Stimulated activated naive CD8-positive, alpha-beta T cell treated with anti-CD3 and anti-CD28 coated beads, Interleukin-15, Interleukin-2, amounts not matched to agents 100 ng/mL and 50 ng/mL, for 24 hours (primary cell): ENCODE results near the gene CYB561D2.

ENCODE experiments used
- H3K27ac Mint-ChIP-seq: one replicate; pipeline ENCODE4 v1.8.0; 2021; ENCODE audit warnings: mild to moderate bottlenecking, mixed read lengths
- H3K27me3 Mint-ChIP-seq: one replicate; pipeline ENCODE4 v1.8.0; 2021; ENCODE audit warnings: mixed read lengths
- H3K36me3 Mint-ChIP-seq: one replicate; pipeline ENCODE4 v1.8.0; 2021; ENCODE audit warnings: low read depth, mixed read lengths
- H3K4me1 Mint-ChIP-seq: one replicate; pipeline ENCODE4 v1.8.0; 2021; ENCODE audit warnings: low read depth, mixed read lengths
- H3K4me3 Mint-ChIP-seq: one replicate; pipeline ENCODE4 v1.8.0; 2021; ENCODE audit warnings: mild to moderate bottlenecking, mixed read lengths
- H3K9me3 Mint-ChIP-seq: one replicate; pipeline ENCODE4 v1.8.0; 2021; ENCODE audit warnings: mixed read lengths

The CYB561D2 gene

GRCh38 chr3:50320853-50321335, 29.8 kb upstream of the CYB561D2 start:
- H3K9me3 Mint-ChIP-seq, result no peaks in the 10 kb centered on the region
- H3K4me3 Mint-ChIP-seq, result peak overlapping the region; percentile 91
- no peaks in the 10 kb centered on the region for H3K27me3 Mint-ChIP-seq
- peaks cover 8% of the 10 kb centered on the region for H3K36me3 Mint-ChIP-seq
- peaks cover 44% of the 10 kb centered on the region for H3K4me1 Mint-ChIP-seq
- peak overlapping the region; percentile 40 for H3K27ac Mint-ChIP-seq

GRCh38 chr3:50321336-50322114, 29.1 kb upstream of the CYB561D2 start:
- H3K9me3 Mint-ChIP-seq, result no peaks in the 10 kb centered on the region
- H3K4me1 Mint-ChIP-seq, result peaks cover 44% of the 10 kb centered on the region

GRCh38 chr3:50322115-50322385, 28.6 kb upstream of the CYB561D2 start:
- H3K4me1 Mint-ChIP-seq, result peaks cover 43% of the 10 kb centered on the region
- no peaks in the 10 kb centered on the region for H3K9me3 Mint-ChIP-seq
- no peak overlapping the region for H3K27ac Mint-ChIP-seq
- no peak overlapping the region for H3K4me3 Mint-ChIP-seq
- H3K27me3 Mint-ChIP-seq, result no peaks in the 10 kb centered on the region
- peaks cover 8% of the 10 kb centered on the region for H3K36me3 Mint-ChIP-seq

More at GRCh38 chr3:50321336-50322114, 29.1 kb upstream of the CYB561D2 start:
- Mint-ChIP-seq H3K36me3 (peaks cover 8% of the 10 kb centered on the region), H3K27me3 (no peaks in the 10 kb centered on the region), H3K27ac (peak overlapping the region; percentile 93), H3K4me3 (peak overlapping the region; percentile 91)

GRCh38 chr3:50322386-50323091, 28.1 kb upstream of the CYB561D2 start, which contains the start of gene HYAL2:
HYAL2 (minus strand) TSS chr3:50322745; CDS start chr3:50320489, 2,256 bp downstream.
- Mint-ChIP-seq H3K36me3 (peaks cover 8% of the 10 kb centered on the region), H3K27me3 (no peaks in the 10 kb centered on the region), H3K4me1 (peaks cover 47% of the 10 kb centered on the region), H3K9me3 (no peaks in the 10 kb centered on the region), H3K27ac (peak within 1 kb of the TSS; percentile 93), H3K4me3 (peak within 1 kb of the TSS; percentile 91)

GRCh38 chr3:50323092-50323600, 27.5 kb upstream of the CYB561D2 start:
- H3K36me3 Mint-ChIP-seq, result peaks cover 8% of the 10 kb centered on the region
- no peaks in the 10 kb centered on the region for H3K9me3 Mint-ChIP-seq
- peak overlapping the region; percentile 58 for H3K27ac Mint-ChIP-seq
- H3K4me3 Mint-ChIP-seq, result no peak overlapping the region
- H3K4me1 Mint-ChIP-seq, result peaks cover 48% of the 10 kb centered on the region
- H3K27me3 Mint-ChIP-seq, result no peaks in the 10 kb centered on the region

- H3K27me3 Mint-ChIP-seq, result no peaks in the 10 kb centered on the region
- no peaks in the 10 kb centered on the region for H3K9me3 Mint-ChIP-seq
- H3K36me3 Mint-ChIP-seq, result peaks cover 4% of the 10 kb centered on the region
- no peak overlapping the region for H3K27ac Mint-ChIP-seq
- H3K4me3 Mint-ChIP-seq, result no peak overlapping the region
- peaks cover 48% of the 10 kb centered on the region for H3K4me1 Mint-ChIP-seq
Observed at GRCh38 chr3:50323614-50324199, 27.0 kb upstream of the CYB561D2 start.

- Mint-ChIP-seq H3K9me3 (no peaks in the 10 kb centered on the region), H3K36me3 (peaks cover 3% of the 10 kb centered on the region), H3K4me1 (peaks cover 43% of the 10 kb centered on the region), H3K4me3 (no peak overlapping the region), H3K27ac (peak overlapping the region; percentile 21), H3K27me3 (no peaks in the 10 kb centered on the region)
Observed at GRCh38 chr3:50324351-50325112, 26.1 kb upstream of the CYB561D2 start.

- Mint-ChIP-seq H3K4me1 (peaks cover 39% of the 10 kb centered on the region), H3K27ac (peak overlapping the region; percentile 21), H3K4me3 (no peak overlapping the region), H3K9me3 (no peaks in the 10 kb centered on the region), H3K27me3 (no peaks in the 10 kb centered on the region), H3K36me3 (peaks cover 8% of the 10 kb centered on the region)
Observed at GRCh38 chr3:50325113-50325480, 25.6 kb upstream of the CYB561D2 start.

GRCh38 chr3:50325497-50326181, 25.0 kb upstream of the CYB561D2 start:
- Mint-ChIP-seq H3K27me3 (no peaks in the 10 kb centered on the region), H3K27ac (no peak overlapping the region), H3K9me3 (no peaks in the 10 kb centered on the region), H3K4me3 (no peak overlapping the region), H3K36me3 (peaks cover 12% of the 10 kb centered on the region), H3K4me1 (peaks cover 34% of the 10 kb centered on the region)

GRCh38 chr3:50326182-50326541, 24.5 kb upstream of the CYB561D2 start:
- Mint-ChIP-seq H3K27ac (no peak overlapping the region), H3K4me3 (peak overlapping the region; percentile 32), H3K9me3 (no peaks in the 10 kb centered on the region)

GRCh38 chr3:50327129-50327528, 23.5 kb upstream of the CYB561D2 start:
- no peaks in the 10 kb centered on the region for H3K9me3 Mint-ChIP-seq
- peaks cover 26% of the 10 kb centered on the region for H3K36me3 Mint-ChIP-seq
- no peaks in the 10 kb centered on the region for H3K27me3 Mint-ChIP-seq
- peak overlapping the region; percentile 90 for H3K4me3 Mint-ChIP-seq
- peak overlapping the region; percentile 45 for H3K27ac Mint-ChIP-seq
- H3K4me1 Mint-ChIP-seq, result peaks cover 33% of the 10 kb centered on the region

More at GRCh38 chr3:50326182-50326541, 24.5 kb upstream of the CYB561D2 start:
- Mint-ChIP-seq H3K4me1 (peaks cover 33% of the 10 kb centered on the region), H3K27me3 (no peaks in the 10 kb centered on the region), H3K36me3 (peaks cover 17% of the 10 kb centered on the region)

- peaks cover 28% of the 10 kb centered on the region for H3K36me3 Mint-ChIP-seq
- H3K4me3 Mint-ChIP-seq, result peak within 1 kb of the TSS; percentile 90
- peak within 1 kb of the TSS; percentile 84 for H3K27ac Mint-ChIP-seq
- no peaks in the 10 kb centered on the region for H3K9me3 Mint-ChIP-seq
- H3K4me1 Mint-ChIP-seq, result peaks cover 33% of the 10 kb centered on the region
- no peaks in the 10 kb centered on the region for H3K27me3 Mint-ChIP-seq
Observed at GRCh38 chr3:50327943-50328691, 22.5 kb upstream of the CYB561D2 start, which contains the start of gene TUSC2. TUSC2 (minus strand) TSS chr3:50328223; CDS start chr3:50328099, 124 bp downstream.

GRCh38 chr3:50330330-50330729, 20.3 kb upstream of the CYB561D2 start:
- Mint-ChIP-seq H3K36me3 (peaks cover 44% of the 10 kb centered on the region), H3K4me3 (no peak overlapping the region), H3K4me1 (peaks cover 46% of the 10 kb centered on the region), H3K27me3 (no peaks in the 10 kb centered on the region), H3K27ac (peak overlapping the region; percentile 37), H3K9me3 (no peaks in the 10 kb centered on the region)
